ENCODE measurements around the gene ZCWPW1. TPM values are rescaled to one million over a fixed set of nuclear protein-coding genes. Genes with fewer than 3 reads are reported as not detected.

The ZCWPW1 gene
- total and polyA plus RNA-seq, 2 of the 13 experiments (the other 11 are each of a cell fraction or from before 2014, with no cell fraction given): 2.4 to 2.5 TPM

- TF ChIP-seq ZBTB34 (CRISPR knock-in tag; IDR thresholded peaks at IDR 0.05): peak; percentile 90
- peak; percentile 99 for TF ChIP-seq DR1 (CRISPR knock-in tag; IDR thresholded peaks at IDR 0.05)
- TF ChIP-seq POLR2G (IDR thresholded peaks at IDR 0.05; ENCODE audit: low read depth, low read length): peak; percentile 97
- TF ChIP-seq AKNA (CRISPR knock-in tag; IDR thresholded peaks at IDR 0.05; ENCODE audit: borderline replicate concordance): peak; percentile 91; the same call in 1 of the 2 replicates
- TF ChIP-seq GPBP1L1 (CRISPR knock-in tag; IDR thresholded peaks at IDR 0.05): no peak
- TF ChIP-seq FOXO1 (CRISPR knock-in tag; IDR thresholded peaks at IDR 0.05): peak; percentile 62
- TF ChIP-seq ZNF207 (IDR thresholded peaks at IDR 0.05; ENCODE audit: borderline replicate concordance): no peak
- TF ChIP-seq CEBPB (IDR thresholded peaks at IDR 0.05; ENCODE audit: borderline replicate concordance, low read depth, low read length): no peak
- TF ChIP-seq MTF1 (CRISPR knock-in tag; IDR thresholded peaks at IDR 0.05): 0 out of 2 replicates have a peak, but pooled peaks have one; percentile 57
- no peak for TF ChIP-seq HNF4A (CRISPR knock-in tag; IDR thresholded peaks at IDR 0.05)
- peak; percentile 70 for TF ChIP-seq ZHX2 (IDR thresholded peaks at IDR 0.05; ENCODE audit: low read depth)
- TF ChIP-seq ZHX2 (CRISPR knock-in tag; IDR thresholded peaks at IDR 0.05; ENCODE audit: borderline replicate concordance): no peak; the same call in 1 of the 2 replicates
- TF ChIP-seq ZNF337 (CRISPR knock-in tag; IDR thresholded peaks at IDR 0.05; ENCODE audit: borderline replicate concordance, low read depth): no peak
- TF ChIP-seq BRCA1 (CRISPR knock-in tag; IDR thresholded peaks at IDR 0.05): peak; percentile 67; the same call in 1 of the 2 replicates
- TF ChIP-seq HOXA5 (CRISPR knock-in tag; IDR thresholded peaks at IDR 0.05): peak; percentile 73; the same call in 1 of the 2 replicates
These were observed at the start of gene ZCWPW1 (continued) for GRCh38 chr7:100428199-100428966.

Measured in HepG2 (cell line).